Stimulated activated CD4-positive, alpha-beta T cell treated with anti-CD3 and anti-CD28 coated beads, Interleukin-1b, Interleukin-23, amount 100 ng/mL, for 1 hour (primary cell): ENCODE results near the gene EME1.
"Not testable (repeated sequence)": the region's sequence is repeated elsewhere in the genome, so short reads cannot be mapped to it uniquely, and the experiment has no call there.

Experiments
- DNase-seq, 2 donors: peaks; one replicate each; pipeline ENCODE4 v3.0.0-alpha.2; 2020; ENCODE audit warnings: low read depth in 2 of 2

The EME1 gene

GRCh38 chr17:50425682-50426471, 52.8 kb downstream of the EME1 start, which contains the start of gene ACSF2:
Gene ACSF2, plus strand, starts transcription at chr17:50426218. Its CDS starts 44 bp downstream, at chr17:50426262.
- DNase-seq, result peak; percentile 24 to 50

GRCh38 chr17:50426472-50426782, 53.4 kb downstream of the EME1 start:
- no peak for DNase-seq

DNA sequence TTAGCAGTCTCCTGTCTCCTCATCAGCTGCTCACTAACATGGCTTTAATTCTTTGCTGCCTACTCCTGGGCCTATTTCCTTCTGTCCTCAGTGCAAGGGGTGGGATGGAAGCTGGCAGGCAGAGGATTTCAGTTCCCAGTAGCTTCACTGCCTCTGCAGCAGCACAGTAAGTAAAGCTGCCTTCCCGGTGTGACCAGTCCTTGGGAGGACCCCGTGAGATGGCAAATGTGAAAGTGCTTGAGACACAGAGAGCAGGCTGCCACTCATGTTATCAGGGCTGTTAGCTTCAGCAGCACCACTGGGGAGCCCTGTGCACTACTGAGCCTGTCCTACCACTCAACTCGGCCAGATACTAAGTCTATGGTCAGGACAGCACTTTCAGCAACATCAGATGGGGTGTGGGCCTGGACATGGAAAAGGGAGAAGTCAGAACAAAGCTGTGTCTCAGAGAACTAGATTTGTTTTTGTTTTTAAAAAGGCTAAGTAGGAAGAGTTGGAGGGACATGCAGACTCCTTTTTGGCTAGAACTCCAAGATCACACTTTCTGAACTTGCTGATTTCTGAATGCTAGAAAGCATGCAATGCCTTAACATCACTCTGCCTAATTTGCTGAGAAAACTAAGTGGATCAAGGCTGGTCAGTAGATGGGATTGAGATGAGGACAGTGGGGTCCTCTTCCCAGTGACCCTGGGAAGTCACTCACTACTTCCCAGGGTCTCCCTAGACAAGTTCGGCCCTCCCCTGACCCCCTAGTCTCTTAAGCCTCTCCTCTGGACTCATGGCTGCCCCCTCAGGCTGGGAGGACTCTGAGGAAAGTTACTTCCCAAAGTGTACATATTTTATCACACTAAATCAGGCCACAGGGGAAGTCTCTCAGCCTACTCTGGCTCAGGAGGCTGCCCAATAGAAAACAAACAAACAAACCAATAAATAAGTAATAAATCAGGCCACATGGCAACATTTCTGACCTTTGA, 54.1 kb downstream of the EME1 start:
- DNase-seq, result no peak

GRCh38 chr17:50428126-50428525, 55.1 kb downstream of the EME1 start:
- DNase-seq, result not testable (repeated sequence)

DNA sequence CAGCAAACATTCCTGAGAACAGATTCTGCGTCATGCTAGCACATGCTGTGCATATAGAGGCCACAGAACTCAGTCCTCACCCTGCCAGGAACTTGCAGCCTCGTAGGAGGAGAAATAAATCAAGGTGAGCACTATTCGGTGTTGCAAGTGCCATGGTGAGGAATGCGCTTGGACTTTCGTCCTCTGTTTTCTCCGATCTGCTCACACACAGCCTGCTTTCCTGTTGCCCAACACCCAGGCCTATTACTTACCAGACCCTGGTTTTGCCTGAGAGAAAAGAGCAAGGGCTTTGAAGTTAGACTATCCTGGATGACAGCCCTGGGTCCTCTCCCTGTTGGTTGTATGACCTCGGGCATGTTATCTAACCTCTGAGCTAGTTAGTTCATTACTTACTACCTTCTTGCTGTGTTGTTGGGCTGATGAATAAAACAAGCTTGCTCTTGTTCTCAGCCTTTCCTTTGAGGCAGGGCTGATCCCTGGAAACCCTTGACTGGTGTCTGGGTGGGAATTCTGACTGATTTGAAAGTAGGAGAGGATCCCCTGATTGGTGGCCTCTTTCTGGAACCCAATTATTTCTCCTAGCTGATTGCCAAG, 55.9 kb downstream of the EME1 start:
- DNase-seq, result no peak

GRCh38 chr17:50429793-50430192, 56.8 kb downstream of the EME1 start:
- no peak for DNase-seq
